Gastrocnemius medialis (tissue), 4 donors: Measurements from ENCODE around the gene ST6GALNAC2.

ENCODE experiments used
- CTCF ChIP-seq, 5 experiments: fragments of 450-650 bp in 3 of 5; fragments of 200-600 bp in 2 of 5; sonication (generic) in 2 of 5; IDR thresholded peaks in 4 of 5; conservative IDR thresholded peaks in 1 of 5; 1 replicate in 4 of 5; 2 replicates in 1 of 5; pipeline ENCODE4 v1.5.1; 2016 to 2019; ENCODE audit warnings: antibody characterized with exemption in 5 of 5, mild to moderate bottlenecking in 3 of 5, moderate library complexity in 3 of 5
- POLR2A ChIP-seq, 2 donors: fragments of 450-650 bp; IDR thresholded peaks; one replicate each; pipeline ENCODE4 v1.6.1; 2017; ENCODE audit warnings: antibody characterized with exemption in 2 of 2, mild to moderate bottlenecking in 2 of 2, moderate library complexity in 2 of 2

- TF ChIP-seq CTCF (IDR thresholded peaks at IDR 0.05 in 4 of 5, conservative IDR thresholded peaks at IDR 0.05 in 1 of 5) (no peak), POLR2A (IDR thresholded peaks at IDR 0.05) (no peak)
Measured at GRCh38 chr17:76554131-76554530, 31.5 kb downstream of the ST6GALNAC2 start.
